HG02759 (cell line): ENCODE results near the gene CCNC.
A peak's percentile ranks its signal among the peaks of the same experiment; 100 is the strongest.

ENCODE experiments used
- ATAC-seq: cut with Tn5 transposase; IDR thresholded peaks from one replicate; pipeline ENCODE4 v1.9.1; 2021; ENCODE audit warnings: mild to moderate bottlenecking, moderate library complexity; ENCODE audit not compliant: unreplicated experiment

CCNC gene

GRCh38 chr6:99550046-99550748 is 18.3 kb downstream of the CCNC start:
- ATAC-seq, result no peak

GRCh38 chr6:99548706-99549105 is 19.8 kb downstream of the CCNC start:
- no peak for ATAC-seq

- no peak for ATAC-seq
Measured at GRCh38 chr6:99547526-99547925, 20.9 kb downstream of the CCNC start.

GRCh38 chr6:99545442-99545841 is 23.0 kb downstream of the CCNC start:
- ATAC-seq, result no peak

GRCh38 chr6:99543968-99544367 is 24.5 kb downstream of the CCNC start:
- no peak for ATAC-seq

- no peak for ATAC-seq
Measured at GRCh38 chr6:99530627-99531026, 37.8 kb downstream of the CCNC start.

- no peak for ATAC-seq
Measured at GRCh38 chr6:99522531-99522930, 45.9 kb downstream of the CCNC start.

- peak; percentile 32 for ATAC-seq
Measured at GRCh38 chr6:99521633-99522151, 46.8 kb downstream of the CCNC start.

GRCh38 chr6:99520855-99521632 is 47.4 kb downstream of the CCNC start:
- ATAC-seq, result peak; percentile 98

GRCh38 chr6:99519446-99519845 is 49.0 kb downstream of the CCNC start:
- ATAC-seq, result no peak

- no peak for ATAC-seq
Measured at GRCh38 chr6:99514089-99514488, 54.4 kb downstream of the CCNC start.

- no peak for ATAC-seq
Measured at GRCh38 chr6:99512033-99512432, 56.4 kb downstream of the CCNC start.

- no peak for ATAC-seq
Measured at GRCh38 chr6:99507648-99508047, 60.8 kb downstream of the CCNC start.

GRCh38 chr6:99501762-99502161 is 66.7 kb downstream of the CCNC start:
- no peak for ATAC-seq

- ATAC-seq, result no peak
Measured at GRCh38 chr6:99498421-99498820, 70.0 kb downstream of the CCNC start.

GRCh38 chr6:99495466-99495865 is 73.0 kb downstream of the CCNC start:
- ATAC-seq, result no peak
